GM19238 (cell line): ENCODE results near the gene CTNND2.
"Not testable (repeated sequence)": the region's sequence is repeated elsewhere in the genome, so short reads cannot be mapped to it uniquely, and the experiment has no call there.

ENCODE experiments used
- DNase-seq: peaks from one replicate; pipeline ENCODE4 v3.0.0; 2011; ENCODE audit warnings: low spot score; ENCODE audit not compliant: insufficient read length

Gene CTNND2

GRCh38 chr5:11672385-11673085 is 231.7 kb downstream of the CTNND2 start:
- no peak for DNase-seq

GRCh38 chr5:11658376-11658775 is 245.9 kb downstream of the CTNND2 start:
- no peak for DNase-seq

- DNase-seq = no peak
These were observed 247.3 kb downstream of the CTNND2 start for GRCh38 chr5:11656916-11657315.

- DNase-seq = no peak
These were observed 248.6 kb downstream of the CTNND2 start for GRCh38 chr5:11655681-11656080.

GRCh38 chr5:11650936-11651335 is 253.3 kb downstream of the CTNND2 start:
- no peak for DNase-seq

GRCh38 chr5:11646141-11646540 is 258.1 kb downstream of the CTNND2 start:
- DNase-seq = no peak

GRCh38 chr5:11642438-11642837 is 261.8 kb downstream of the CTNND2 start:
- no peak for DNase-seq

- DNase-seq = no peak
These were observed 263.9 kb downstream of the CTNND2 start for GRCh38 chr5:11640158-11640873.

- no peak for DNase-seq
These were observed 281.5 kb downstream of the CTNND2 start for GRCh38 chr5:11622785-11623184.

- no peak for DNase-seq
These were observed 284.1 kb downstream of the CTNND2 start for GRCh38 chr5:11620172-11620571.

GRCh38 chr5:11619339-11620024 is 284.8 kb downstream of the CTNND2 start:
- DNase-seq = no peak

- DNase-seq = no peak
These were observed 287.2 kb downstream of the CTNND2 start for GRCh38 chr5:11617080-11617479.

- not testable (repeated sequence) for DNase-seq
These were observed 287.6 kb downstream of the CTNND2 start for GRCh38 chr5:11616624-11617023.

- DNase-seq = no peak
These were observed 293.2 kb downstream of the CTNND2 start for GRCh38 chr5:11611011-11611410.

- DNase-seq = no peak
These were observed 294.5 kb downstream of the CTNND2 start for GRCh38 chr5:11609570-11610303.

GRCh38 chr5:11608530-11608929 is 295.7 kb downstream of the CTNND2 start:
- no peak for DNase-seq

GRCh38 chr5:11607944-11608483 is 296.2 kb downstream of the CTNND2 start:
- no peak for DNase-seq

- no peak for DNase-seq
These were observed 301.9 kb downstream of the CTNND2 start for GRCh38 chr5:11602298-11602697.

- no peak for DNase-seq
These were observed 304.7 kb downstream of the CTNND2 start for GRCh38 chr5:11599499-11599898.

- DNase-seq = no peak
These were observed 307.6 kb downstream of the CTNND2 start for GRCh38 chr5:11596657-11597071.

GRCh38 chr5:11596185-11596584 is 308.1 kb downstream of the CTNND2 start:
- no peak for DNase-seq
